Esophagus squamous epithelium (tissue), 4 donors: ENCODE results near the gene LMX1B.

ENCODE experiments used
- POLR2A ChIP-seq, 4 donors: fragments of 450-650 bp; IDR thresholded peaks; one replicate each; pipeline ENCODE4 v1.6.1; 2017; ENCODE audit warnings: antibody characterized with exemption in 4 of 4, mild to moderate bottlenecking in 4 of 4, moderate library complexity in 3 of 4
- TF ChIP-seq, protein P1 (sequence below), 6 experiments: fragments of 450-650 bp in 4 of 6; fragments of 200-600 bp in 2 of 6; sonication (generic) in 2 of 6; IDR thresholded peaks; one replicate each; pipeline ENCODE4 v1.5.1; 2016 to 2019; ENCODE audit warnings: antibody characterized with exemption in 6 of 6, mild to moderate bottlenecking in 4 of 6, moderate library complexity in 4 of 6

GRCh38 chr9:126677188-126678084, 63.7 kb downstream of the LMX1B start:
- TF ChIP-seq, protein P1, sequence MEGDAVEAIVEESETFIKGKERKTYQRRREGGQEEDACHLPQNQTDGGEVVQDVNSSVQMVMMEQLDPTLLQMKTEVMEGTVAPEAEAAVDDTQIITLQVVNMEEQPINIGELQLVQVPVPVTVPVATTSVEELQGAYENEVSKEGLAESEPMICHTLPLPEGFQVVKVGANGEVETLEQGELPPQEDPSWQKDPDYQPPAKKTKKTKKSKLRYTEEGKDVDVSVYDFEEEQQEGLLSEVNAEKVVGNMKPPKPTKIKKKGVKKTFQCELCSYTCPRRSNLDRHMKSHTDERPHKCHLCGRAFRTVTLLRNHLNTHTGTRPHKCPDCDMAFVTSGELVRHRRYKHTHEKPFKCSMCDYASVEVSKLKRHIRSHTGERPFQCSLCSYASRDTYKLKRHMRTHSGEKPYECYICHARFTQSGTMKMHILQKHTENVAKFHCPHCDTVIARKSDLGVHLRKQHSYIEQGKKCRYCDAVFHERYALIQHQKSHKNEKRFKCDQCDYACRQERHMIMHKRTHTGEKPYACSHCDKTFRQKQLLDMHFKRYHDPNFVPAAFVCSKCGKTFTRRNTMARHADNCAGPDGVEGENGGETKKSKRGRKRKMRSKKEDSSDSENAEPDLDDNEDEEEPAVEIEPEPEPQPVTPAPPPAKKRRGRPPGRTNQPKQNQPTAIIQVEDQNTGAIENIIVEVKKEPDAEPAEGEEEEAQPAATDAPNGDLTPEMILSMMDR (IDR thresholded peaks at IDR 0.05), result no peak
- TF ChIP-seq POLR2A (IDR thresholded peaks at IDR 0.05), result no peak
